Endodermal cell (in vitro differentiated cells): Measurements from ENCODE around the gene NPHP4. TPM values are rescaled to one million over a fixed set of nuclear protein-coding genes. Genes with fewer than 3 reads are reported as not detected.

Experiments
- DNase-seq: peaks from one replicate; pipeline ENCODE4 v3.0.0-alpha.2; 2017
- H3K27ac ChIP-seq: 2 replicates; pipeline ENCODE4 v1.5.1; 2013; ENCODE audit warnings: mild to moderate bottlenecking, low read depth, low read length, moderate library complexity
- H3K27me3 ChIP-seq: 2 replicates; pipeline ENCODE4 v1.6.1; 2013; ENCODE audit warnings: mild to moderate bottlenecking, low read length, moderate library complexity; ENCODE audit not compliant: insufficient read depth, control insufficient read depth, poor library complexity, severe bottlenecking
- H3K36me3 ChIP-seq: 2 replicates; pipeline ENCODE4 v1.7.0; 2013; ENCODE audit warnings: mild to moderate bottlenecking, low read length, moderate library complexity; ENCODE audit not compliant: control insufficient read depth, insufficient read depth
- H3K4me1 ChIP-seq: one replicate; pipeline ENCODE4 v1.7.0; 2013; ENCODE audit warnings: low read length; ENCODE audit not compliant: control insufficient read depth, insufficient read depth
- H3K4me3 ChIP-seq: 2 replicates; pipeline ENCODE4 v1.5.1; 2013; ENCODE audit warnings: mild to moderate bottlenecking, low read length, moderate library complexity
- H3K9ac ChIP-seq: 2 replicates; pipeline ENCODE4 v1.6.1; 2013; ENCODE audit warnings: mild to moderate bottlenecking, low read length, moderate library complexity; ENCODE audit not compliant: poor library complexity, severe bottlenecking; ENCODE audit errors: extremely low read depth
- H3K9me3 ChIP-seq: 2 replicates; pipeline ENCODE4 v1.6.1; 2013; ENCODE audit warnings: mild to moderate bottlenecking, low read length, moderate library complexity; ENCODE audit not compliant: control insufficient read depth
- H3K27ac Mint-ChIP-seq: 2 replicates; pipeline ENCODE4 v1.8.0; 2020; ENCODE audit warnings: mixed read lengths
- H3K27me3 Mint-ChIP-seq: 2 replicates; pipeline ENCODE4 v1.8.0; 2021; ENCODE audit warnings: mild to moderate bottlenecking, mixed read lengths; ENCODE audit not compliant: insufficient read depth
- H3K36me3 Mint-ChIP-seq: 2 replicates; pipeline ENCODE4 v1.8.0; 2020; ENCODE audit warnings: low read depth, mixed read lengths
- H3K4me1 Mint-ChIP-seq: 2 replicates; pipeline ENCODE4 v1.8.0; 2020; ENCODE audit warnings: mixed read lengths
- H3K4me3 Mint-ChIP-seq: 2 replicates; pipeline ENCODE4 v1.8.0; 2020; ENCODE audit warnings: mild to moderate bottlenecking, moderate library complexity, mixed read lengths
- H3K9me3 Mint-ChIP-seq: 2 replicates; pipeline ENCODE4 v1.8.0; 2020; ENCODE audit warnings: mild to moderate bottlenecking, mixed read lengths
- WGBS, 2 experiments: methylation state at CpG; one replicate each; pipeline versions ENCODE4 v1.1.5 to v1.1.7; 2013; ENCODE audit warnings: missing lambda C conversion rate in 2 of 2, mixed read lengths in 1 of 2; ENCODE audit not compliant: insufficient coverage in 1 of 2, insufficient read length in 1 of 2; 5-methylcytosine and 5-hydroxymethylcytosine counted together
- total RNA-seq, 2 donors: library from RNA; stranded (reverse); fragmentation: NEBNext Ultra II Directional in 1 of 2; extraction: Animal tissue kit (Norgen Biotek cat#: 25700) in 1 of 2; gene quantifications; 2 replicates in 1 of 2; 3 replicates in 1 of 2; pipeline ENCODE4 v1.2.1, GENCODE V29; 2021
- TF ChIP-seq, protein P1 (sequence below): fragments of 200-600 bp; sonication (generic); conservative IDR thresholded peaks from 2 replicates; pipeline ENCODE4 v1.5.0; 2021; ENCODE audit warnings: antibody characterized with exemption, mild to moderate bottlenecking

The NPHP4 gene
- total RNA-seq, 2 donors from 2014 or later = 19.1 to 25.4 TPM

DNA sequence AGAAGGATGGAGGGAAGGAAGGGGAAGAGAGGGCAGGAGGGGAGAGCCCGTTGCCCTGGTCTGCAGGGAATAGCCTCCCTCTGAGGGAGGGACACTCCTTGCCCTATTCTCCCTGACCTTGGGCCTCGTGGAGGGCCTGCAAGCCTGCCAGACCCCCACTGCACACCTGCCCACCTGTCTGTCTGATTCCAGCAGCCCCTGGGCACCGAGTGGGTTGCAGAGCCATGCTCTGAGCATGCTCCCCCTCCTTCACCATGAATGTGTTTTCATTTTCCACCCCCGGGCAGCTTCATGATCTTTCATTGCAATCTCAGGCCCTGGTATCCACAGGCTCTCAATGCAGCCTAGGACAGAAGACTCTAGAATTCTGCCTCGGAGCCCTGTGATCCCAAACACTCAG, 5.1 kb upstream of the NPHP4 start:
- Mint-ChIP-seq H3K9me3 (no peaks in the 10 kb centered on the region), H3K4me3 (no peak overlapping the region), H3K36me3 (no peaks in the 10 kb centered on the region), H3K4me1 (peaks cover 12% of the 10 kb centered on the region), H3K27me3 (peaks cover 5% of the 10 kb centered on the region), H3K27ac (no peak overlapping the region)
- no peak overlapping the region for H3K4me3 ChIP-seq
- no peak for DNase-seq
- TF ChIP-seq, protein P1, sequence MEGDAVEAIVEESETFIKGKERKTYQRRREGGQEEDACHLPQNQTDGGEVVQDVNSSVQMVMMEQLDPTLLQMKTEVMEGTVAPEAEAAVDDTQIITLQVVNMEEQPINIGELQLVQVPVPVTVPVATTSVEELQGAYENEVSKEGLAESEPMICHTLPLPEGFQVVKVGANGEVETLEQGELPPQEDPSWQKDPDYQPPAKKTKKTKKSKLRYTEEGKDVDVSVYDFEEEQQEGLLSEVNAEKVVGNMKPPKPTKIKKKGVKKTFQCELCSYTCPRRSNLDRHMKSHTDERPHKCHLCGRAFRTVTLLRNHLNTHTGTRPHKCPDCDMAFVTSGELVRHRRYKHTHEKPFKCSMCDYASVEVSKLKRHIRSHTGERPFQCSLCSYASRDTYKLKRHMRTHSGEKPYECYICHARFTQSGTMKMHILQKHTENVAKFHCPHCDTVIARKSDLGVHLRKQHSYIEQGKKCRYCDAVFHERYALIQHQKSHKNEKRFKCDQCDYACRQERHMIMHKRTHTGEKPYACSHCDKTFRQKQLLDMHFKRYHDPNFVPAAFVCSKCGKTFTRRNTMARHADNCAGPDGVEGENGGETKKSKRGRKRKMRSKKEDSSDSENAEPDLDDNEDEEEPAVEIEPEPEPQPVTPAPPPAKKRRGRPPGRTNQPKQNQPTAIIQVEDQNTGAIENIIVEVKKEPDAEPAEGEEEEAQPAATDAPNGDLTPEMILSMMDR = no peak
- no peak overlapping the region for H3K9ac ChIP-seq
- H3K27ac ChIP-seq = no peak overlapping the region
- no peaks in the 10 kb centered on the region for H3K36me3 ChIP-seq
- 88 to 89% methylated on average over 3 to 5 of the region's 5 CpGs for WGBS, 2 experiments
- H3K9me3 ChIP-seq = no peaks in the 10 kb centered on the region
- H3K4me1 ChIP-seq = no peaks in the 10 kb centered on the region
- H3K27me3 ChIP-seq = peaks cover 6% of the 10 kb centered on the region

- Histone ChIP-seq H3K9ac (no peak overlapping the region), H3K36me3 (no peaks in the 10 kb centered on the region), H3K27ac (no peak overlapping the region), H3K9me3 (no peaks in the 10 kb centered on the region), H3K4me3 (no peak overlapping the region), H3K27me3 (peaks cover 6% of the 10 kb centered on the region), H3K4me1 (no peaks in the 10 kb centered on the region)
- Mint-ChIP-seq H3K36me3 (no peaks in the 10 kb centered on the region), H3K4me1 (peaks cover 12% of the 10 kb centered on the region), H3K9me3 (no peaks in the 10 kb centered on the region), H3K27me3 (peaks cover 5% of the 10 kb centered on the region), H3K27ac (no peak overlapping the region), H3K4me3 (no peak overlapping the region)
- 86 to 93% methylated on average over 11 to 16 of the region's 16 CpGs for WGBS, 2 experiments
- TF ChIP-seq, protein P1 = no peak
- DNase-seq = no peak
Measured at GRCh38 chr1:5996641-5997270, 4.5 kb upstream of the NPHP4 start.

- no peak overlapping the region for H3K4me3 ChIP-seq
- no peaks in the 10 kb centered on the region for H3K36me3 Mint-ChIP-seq
- H3K4me1 ChIP-seq = peaks cover 3% of the 10 kb centered on the region
- no peaks in the 10 kb centered on the region for H3K9me3 Mint-ChIP-seq
- TF ChIP-seq, protein P1 = no peak
- peaks cover 6% of the 10 kb centered on the region for H3K27me3 ChIP-seq
- H3K9me3 ChIP-seq = no peaks in the 10 kb centered on the region
- whole genome bisulfite sequencing, 2 experiments = 95 to 96% methylated on average over 9 to 17 of the region's 17 CpGs
- peaks cover 14% of the 10 kb centered on the region for H3K4me1 Mint-ChIP-seq
- no peak overlapping the region for H3K27ac Mint-ChIP-seq
- H3K27ac ChIP-seq = no peak overlapping the region
- no peak overlapping the region for H3K4me3 Mint-ChIP-seq
- no peak overlapping the region for H3K9ac ChIP-seq
- no peaks in the 10 kb centered on the region for H3K36me3 ChIP-seq
- no peak for DNase-seq
- peaks cover 7% of the 10 kb centered on the region for H3K27me3 Mint-ChIP-seq
Measured at GRCh38 chr1:5995871-5996630, 3.8 kb upstream of the NPHP4 start.
